Keratinocyte (primary cell): ENCODE results near the gene RRP9. TPM values are rescaled to one million over a fixed set of nuclear protein-coding genes. Genes with fewer than 3 reads are reported as not detected.
A peak's percentile ranks its signal among the peaks of the same experiment; 100 is the strongest.

ENCODE experiments used
- DNase-seq: peaks from one replicate; pipeline ENCODE4 v3.0.0-alpha.2; 2011; ENCODE audit warnings: low read depth, missing footprints, low spot score
- FAIRE-seq: peaks from 2 replicates; lab custom pipeline; 2011; peaks lifted over from hg19 to GRCh38; lab: Jason Lieb, UNC
- H2AFZ ChIP-seq: 2 replicates; pipeline ENCODE4 v1.6.0; 2012; ENCODE audit warnings: low read length, control low read depth, inconsistent platforms; ENCODE audit not compliant: control insufficient read depth
- H3K27ac ChIP-seq: 2 replicates; pipeline ENCODE4 v1.5.1; 2011; ENCODE audit warnings: low read length; ENCODE audit not compliant: control insufficient read depth, insufficient read depth
- H3K27me3 ChIP-seq: 3 replicates; pipeline ENCODE4 v1.6.0; 2011; ENCODE audit warnings: low read length; ENCODE audit not compliant: control insufficient read depth, insufficient read depth; ENCODE audit errors: extremely low read depth
- H3K36me3 ChIP-seq, 2 experiments: 2 replicates in 1 of 2; 3 replicates in 1 of 2; pipeline ENCODE4 v1.5.1; 2011; ENCODE audit warnings: low read length in 2 of 2, mild to moderate bottlenecking in 1 of 2; ENCODE audit not compliant: control insufficient read depth in 2 of 2, insufficient read depth in 2 of 2; ENCODE audit errors: extremely low read depth in 1 of 2
- H3K4me1 ChIP-seq: 3 replicates; pipeline ENCODE4 v1.5.1; 2011; ENCODE audit warnings: low read length; ENCODE audit not compliant: control insufficient read depth, insufficient read depth; ENCODE audit errors: extremely low read depth
- H3K4me2 ChIP-seq: 3 replicates; pipeline ENCODE4 v1.6.0; 2011; ENCODE audit warnings: low read depth, low read length; ENCODE audit not compliant: control insufficient read depth, insufficient read depth; ENCODE audit errors: extremely low read depth
- H3K4me3 ChIP-seq, 3 experiments: fragments of 200-600 bp in 1 of 3; sonication (generic) in 1 of 3; 2 replicates in 2 of 3; 3 replicates in 1 of 3; pipeline ENCODE4 v1.5.1; 2011 to 2016; ENCODE audit warnings: low read length in 3 of 3, mild to moderate bottlenecking in 3 of 3, control low read depth in 2 of 3, inconsistent platforms in 1 of 3, low read depth in 1 of 3, mixed read lengths in 1 of 3, mixed run types in 1 of 3, moderate library complexity in 1 of 3; ENCODE audit not compliant: control insufficient read depth in 2 of 3, insufficient read depth in 2 of 3; ENCODE audit errors: extremely low read depth in 1 of 3
- H3K79me2 ChIP-seq: 2 replicates; pipeline ENCODE4 v1.6.0; 2012; ENCODE audit warnings: low read length; ENCODE audit not compliant: control insufficient read depth, insufficient read depth
- H3K9ac ChIP-seq: 3 replicates; pipeline ENCODE4 v1.6.0; 2011; ENCODE audit warnings: low read length; ENCODE audit not compliant: control insufficient read depth, insufficient read depth; ENCODE audit errors: extremely low read depth
- H3K9me1 ChIP-seq: 3 replicates; pipeline ENCODE4 v1.6.0; 2011; ENCODE audit warnings: low read length; ENCODE audit not compliant: control insufficient read depth, insufficient read depth; ENCODE audit errors: extremely low read depth
- H3K9me3 ChIP-seq: 2 replicates; pipeline ENCODE4 v1.5.1; 2012; ENCODE audit warnings: low read depth, low read length; ENCODE audit not compliant: control insufficient read depth
- H4K20me1 ChIP-seq: 3 replicates; pipeline ENCODE4 v1.6.0; 2011; ENCODE audit warnings: low read length; ENCODE audit not compliant: control insufficient read depth, insufficient read depth; ENCODE audit errors: extremely low read depth
- EZH2 ChIP-seq: IDR thresholded peaks from one replicate; pipeline ENCODE4 v1.6.1; 2012; ENCODE audit warnings: inconsistent platforms, mild to moderate bottlenecking, low read length, moderate library complexity
- dilution Hi-C: fragments of 300-500 bp; cut with MboI; formaldehyde crosslinking; loops from one replicate; pipeline ENCODE4 v1.7.0; 2020; ENCODE audit warnings: low sequenced_read_pairs; ENCODE audit not compliant: extremely low pct_ligation_motif_present
- polyA plus RNA-seq, 5 experiments: library from polyadenylated mRNA; depleted of rRNA in 3 of 5; stranded (reverse) in 3 of 5; stranded (forward) in 1 of 5; unstranded in 1 of 5; fragments of >200 nt; gene quantifications; 1 replicate in 1 of 5; 2 replicates in 3 of 5; 3 replicates in 1 of 5; pipeline versions ENCODE4 v1.2.1 to v1.2.3, GENCODE V29; 2011 to 2012; ENCODE audit warnings: missing spikeins in 2 of 5, low read depth in 1 of 5, low replicate concordance in 1 of 5
- TF ChIP-seq, protein P1 (sequence below), 3 experiments: IDR thresholded peaks in 1 of 3; conservative IDR thresholded peaks in 1 of 3; optimal IDR thresholded peaks in 1 of 3; 2 replicates in 2 of 3; 3 replicates in 1 of 3; pipeline versions ENCODE3 to v1.5.1; 2011; ENCODE audit warnings: low read length in 3 of 3, mild to moderate bottlenecking in 3 of 3, moderate library complexity in 2 of 3, control low read depth in 1 of 3, inconsistent platforms in 1 of 3; ENCODE audit not compliant: insufficient read depth in 2 of 3; ENCODE audit errors: extremely low read depth in 1 of 3

The RRP9 gene
- polyA plus RNA-seq, 1 donor (not counting 4 experiments of a cell fraction or from before 2014, with no cell fraction given), result 21.8 TPM

DNA sequence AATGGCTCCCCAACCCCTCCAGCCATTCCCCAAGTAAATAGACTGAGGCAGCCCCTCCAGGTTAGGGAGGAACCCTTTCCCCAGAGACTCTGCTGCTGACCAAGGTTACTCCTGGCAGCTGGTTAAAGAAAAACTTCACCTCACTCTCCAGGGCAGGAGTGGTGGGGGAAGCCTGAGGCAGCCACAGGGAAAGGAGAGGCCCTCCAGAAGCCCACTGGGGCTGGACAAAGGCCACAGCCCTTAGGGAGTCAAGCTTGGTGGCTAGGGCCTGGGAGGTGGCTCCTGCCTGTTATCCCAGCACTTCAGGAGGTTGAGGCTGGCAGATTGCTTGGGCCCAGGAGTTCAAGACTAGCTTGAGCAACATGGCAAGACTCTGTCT, 42.6 kb upstream of the RRP9 start:
- dilution Hi-C loops, result no loop called here
- H3K27ac ChIP-seq, result no peak overlapping the region

DNA sequence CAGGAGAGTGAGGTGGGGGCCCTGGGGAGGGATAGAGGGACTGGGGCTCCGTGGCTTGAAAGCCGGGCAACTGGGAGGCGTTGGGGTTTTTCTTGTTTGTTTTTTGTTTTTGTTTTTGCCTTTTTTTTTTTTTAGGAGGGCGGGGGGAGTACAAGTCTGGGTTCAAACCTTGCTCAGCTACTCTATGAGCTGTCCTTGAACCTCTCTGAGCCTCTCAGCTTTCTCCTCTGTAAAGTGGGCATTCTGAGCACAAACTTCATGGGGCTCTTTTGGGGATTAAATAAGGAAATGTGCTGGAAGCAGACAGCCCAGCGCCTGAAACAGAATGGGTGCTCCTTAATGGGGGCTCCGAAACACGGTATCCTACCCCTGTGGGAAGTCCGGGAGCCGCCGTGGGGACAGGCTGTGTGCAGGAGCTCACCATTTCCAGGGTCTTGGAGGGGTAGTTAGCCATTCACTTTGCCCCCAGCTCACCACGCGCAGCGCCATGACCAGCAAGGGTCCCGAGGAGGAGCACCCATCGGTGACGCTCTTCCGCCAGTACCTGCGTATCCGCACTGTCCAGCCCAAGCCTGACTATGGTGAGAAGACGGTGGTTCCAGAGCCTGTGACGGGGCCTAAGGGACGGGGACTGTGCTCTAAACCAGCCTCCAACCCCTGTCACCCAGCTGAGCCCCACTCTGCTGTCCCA, 42.0 kb upstream of the RRP9 start:
- Histone ChIP-seq H3K79me2 (peaks cover 4% of the 10 kb centered on the region), H4K20me1 (no peaks in the 10 kb centered on the region), H3K4me3 (peak overlapping the region; percentile 48 to 77 (median 77)), H3K27me3 (no peaks in the 10 kb centered on the region), H3K27ac (peak overlapping the region; percentile 68), H3K9me1 (no peaks in the 10 kb centered on the region), H2AFZ (peak overlapping the region; percentile 60), H3K9ac (peak overlapping the region; percentile 86), H3K9me3 (no peaks in the 10 kb centered on the region), H3K4me1 (peaks cover 14% of the 10 kb centered on the region), H3K4me2 (peak overlapping the region; percentile 88), H3K36me3 (peaks cover 0 to 2% of the 10 kb centered on the region in 2 experiments)
- no peak for FAIRE-seq
- DNase-seq, result no peak
- TF ChIP-seq, protein P1, sequence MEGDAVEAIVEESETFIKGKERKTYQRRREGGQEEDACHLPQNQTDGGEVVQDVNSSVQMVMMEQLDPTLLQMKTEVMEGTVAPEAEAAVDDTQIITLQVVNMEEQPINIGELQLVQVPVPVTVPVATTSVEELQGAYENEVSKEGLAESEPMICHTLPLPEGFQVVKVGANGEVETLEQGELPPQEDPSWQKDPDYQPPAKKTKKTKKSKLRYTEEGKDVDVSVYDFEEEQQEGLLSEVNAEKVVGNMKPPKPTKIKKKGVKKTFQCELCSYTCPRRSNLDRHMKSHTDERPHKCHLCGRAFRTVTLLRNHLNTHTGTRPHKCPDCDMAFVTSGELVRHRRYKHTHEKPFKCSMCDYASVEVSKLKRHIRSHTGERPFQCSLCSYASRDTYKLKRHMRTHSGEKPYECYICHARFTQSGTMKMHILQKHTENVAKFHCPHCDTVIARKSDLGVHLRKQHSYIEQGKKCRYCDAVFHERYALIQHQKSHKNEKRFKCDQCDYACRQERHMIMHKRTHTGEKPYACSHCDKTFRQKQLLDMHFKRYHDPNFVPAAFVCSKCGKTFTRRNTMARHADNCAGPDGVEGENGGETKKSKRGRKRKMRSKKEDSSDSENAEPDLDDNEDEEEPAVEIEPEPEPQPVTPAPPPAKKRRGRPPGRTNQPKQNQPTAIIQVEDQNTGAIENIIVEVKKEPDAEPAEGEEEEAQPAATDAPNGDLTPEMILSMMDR (optimal IDR thresholded peaks at IDR 0.05 in 1 of 3, IDR thresholded peaks at IDR 0.05 in 1 of 3, conservative IDR thresholded peaks at IDR 0.05 in 1 of 3; ENCODE audit: extremely low read depth in 1 of 3, insufficient read depth in 2 of 3, low read length in 3 of 3), result no peak
- dilution Hi-C loops, result no loop called here

More for the DNA sequence above, 42.6 kb upstream of the RRP9 start:
- peak overlapping the region; percentile 86 for H3K9ac ChIP-seq
- no peaks in the 10 kb centered on the region for H3K27me3 ChIP-seq
- H3K4me1 ChIP-seq, result peaks cover 14% of the 10 kb centered on the region
- H3K9me3 ChIP-seq, result no peaks in the 10 kb centered on the region
- H2AFZ ChIP-seq, result no peak overlapping the region
- TF ChIP-seq, protein P1 (optimal IDR thresholded peaks at IDR 0.05 in 1 of 3, IDR thresholded peaks at IDR 0.05 in 1 of 3, conservative IDR thresholded peaks at IDR 0.05 in 1 of 3; ENCODE audit: extremely low read depth in 1 of 3, insufficient read depth in 2 of 3, low read length in 3 of 3), result no peak
- TF ChIP-seq EZH2, result no peak
- peak overlapping the region; percentile 88 for H3K4me2 ChIP-seq
- H3K4me3 ChIP-seq, result peak overlapping the region in 2 of 3 experiments; percentile 48 to 77
- H4K20me1 ChIP-seq, result no peaks in the 10 kb centered on the region
- H3K9me1 ChIP-seq, result no peaks in the 10 kb centered on the region
- DNase-seq (no peak), FAIRE-seq (no peak)
- peaks cover 1 to 2% of the 10 kb centered on the region in 2 experiments for H3K36me3 ChIP-seq
- H3K79me2 ChIP-seq, result peaks cover 4% of the 10 kb centered on the region
